ENCODE measurements around the gene SGIP1.
"Not testable (repeated sequence)": the region's sequence is repeated elsewhere in the genome, so short reads cannot be mapped to it uniquely, and the experiment has no call there.

The SGIP1 gene

DNA sequence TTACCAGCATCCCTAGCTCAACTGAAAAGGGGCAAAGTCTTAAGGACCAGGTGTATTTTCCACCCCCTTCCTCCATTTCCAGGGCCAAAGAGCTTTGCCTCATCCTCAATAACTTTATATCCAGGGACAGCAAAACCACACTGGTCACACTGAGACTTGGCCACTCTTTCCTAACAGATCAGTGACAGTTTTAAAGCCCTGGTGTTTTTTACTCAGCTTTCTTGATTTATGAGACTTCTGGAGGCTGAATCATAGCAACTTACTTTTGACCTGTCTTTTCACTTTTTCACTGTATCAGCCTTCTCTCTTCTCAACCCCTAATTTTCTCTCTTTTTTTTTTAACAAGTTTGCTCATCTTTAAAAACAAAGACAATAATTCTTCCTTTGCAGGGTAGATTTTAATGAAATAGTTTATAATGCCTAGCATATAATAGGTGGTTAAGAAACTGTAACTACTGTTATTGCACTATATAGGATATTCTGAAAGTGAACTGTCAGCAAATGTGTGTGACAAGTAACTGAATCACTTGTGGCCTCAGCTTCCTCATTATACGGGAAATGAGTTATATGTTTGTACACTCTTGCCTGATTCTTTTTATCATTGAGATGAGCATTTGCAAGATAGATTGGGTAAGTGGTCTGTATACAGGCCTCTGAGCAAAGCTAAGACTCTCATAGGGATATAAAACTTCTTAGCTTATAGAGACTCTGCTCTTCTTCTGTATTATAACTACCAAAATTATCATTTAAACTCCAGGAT, 198.6 kb downstream of the SGIP1 start:
- DNase-seq = no peak

DNA sequence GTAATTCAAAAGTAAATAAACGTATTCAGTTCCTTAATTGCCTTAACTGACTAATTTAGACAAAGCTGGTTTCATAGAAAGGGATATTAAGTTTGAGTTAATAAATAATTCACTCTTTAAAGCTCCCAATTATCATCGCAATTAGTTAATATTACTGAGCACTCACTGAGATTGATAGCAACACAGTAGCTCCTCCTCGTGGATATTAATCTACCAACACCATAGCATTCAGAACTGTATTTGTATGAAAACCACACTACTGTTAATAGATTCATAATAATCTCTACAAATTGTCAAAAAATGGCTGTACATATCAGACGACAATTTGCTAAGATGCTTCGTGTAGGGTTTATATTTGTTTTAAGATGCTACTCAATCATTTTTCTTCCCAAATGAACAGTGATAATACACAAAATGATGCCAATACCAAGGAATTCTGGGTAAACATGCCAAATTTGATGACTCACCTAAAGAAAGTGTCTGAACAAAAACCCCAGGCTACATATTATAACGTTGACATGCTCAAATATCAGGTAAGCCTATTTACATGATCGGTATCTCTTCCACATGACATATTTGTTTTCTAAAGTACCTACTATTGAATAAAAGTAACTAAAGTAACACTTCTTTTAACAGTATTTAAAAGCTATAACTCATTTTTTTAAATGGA, 199.5 kb downstream of the SGIP1 start:
- DNase-seq = no peak

DNA sequence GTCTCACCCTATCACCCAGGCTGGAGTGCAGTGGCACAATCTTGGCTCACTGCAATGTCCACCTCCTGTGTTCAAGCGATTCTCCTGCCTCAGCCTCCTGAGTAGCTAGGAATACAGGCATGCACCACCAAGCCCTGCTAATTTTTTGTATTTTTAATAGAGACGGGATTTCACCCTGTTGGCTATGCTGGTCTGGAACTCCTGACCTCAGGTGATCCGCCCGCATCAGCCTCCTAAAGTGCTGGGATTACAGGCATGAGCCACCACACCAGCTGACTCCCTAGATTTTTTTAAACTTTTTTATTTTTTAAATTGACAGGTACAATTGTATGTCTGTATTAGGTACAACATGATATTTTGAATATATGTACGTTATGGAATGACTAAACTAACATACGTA, 200.6 kb downstream of the SGIP1 start:
- DNase-seq = not testable (repeated sequence)

DNA sequence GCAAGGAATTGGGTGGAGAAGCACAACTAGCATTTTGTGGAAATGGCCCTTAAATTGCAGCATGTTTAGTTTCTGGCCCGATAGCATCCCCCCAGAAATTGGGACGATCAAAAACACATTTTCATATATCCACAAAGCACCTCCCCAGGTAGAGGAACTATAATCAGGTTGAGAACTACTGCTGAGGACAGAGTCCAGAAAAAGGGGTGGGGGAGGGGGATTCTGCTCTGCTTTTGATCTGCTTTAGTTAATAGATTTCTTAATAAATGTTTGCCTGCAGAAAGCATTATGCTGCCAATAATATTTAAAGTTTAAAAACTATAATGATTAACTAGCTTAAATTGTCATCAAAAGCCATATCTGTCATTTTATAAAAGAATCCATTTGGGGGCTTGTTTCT, 203.9 kb downstream of the SGIP1 start:
- no peak for DNase-seq

DNA sequence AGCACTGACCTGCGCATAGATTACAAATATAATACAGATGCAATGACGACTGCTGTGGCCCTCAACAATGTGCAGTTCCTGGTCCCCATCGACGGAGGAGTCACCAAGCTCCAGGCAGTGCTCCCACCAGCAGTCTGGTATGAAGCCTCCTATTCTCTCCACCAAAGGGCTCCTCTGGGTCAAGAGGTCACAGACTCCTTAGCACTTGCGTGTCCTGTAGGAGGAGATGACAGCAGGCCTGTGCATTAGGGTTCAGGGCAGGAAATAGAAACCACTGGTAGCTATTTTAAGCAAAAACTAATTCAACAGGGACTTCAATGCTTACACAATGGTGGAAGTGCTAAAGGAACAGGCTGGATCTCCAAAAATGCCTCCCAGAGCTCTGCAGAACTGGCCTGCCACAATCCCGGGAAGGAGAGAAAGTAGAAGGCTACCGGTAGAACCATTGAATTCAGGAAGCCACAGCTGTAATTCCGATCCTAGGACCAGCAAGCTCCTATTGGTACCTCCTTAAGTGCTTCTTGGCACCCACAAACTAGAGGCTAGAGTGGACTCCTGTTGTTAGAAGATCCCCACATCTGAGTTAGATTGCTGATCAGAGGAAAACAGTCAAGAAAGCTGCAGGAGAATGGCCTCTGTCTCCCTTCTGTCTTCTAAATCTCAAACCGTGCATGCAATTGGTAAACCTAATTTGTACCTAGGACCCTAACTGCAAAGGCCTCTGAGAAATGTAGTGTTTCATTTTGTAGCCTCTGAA, 205.6 kb downstream of the SGIP1 start:
- no peak for DNase-seq

DNA sequence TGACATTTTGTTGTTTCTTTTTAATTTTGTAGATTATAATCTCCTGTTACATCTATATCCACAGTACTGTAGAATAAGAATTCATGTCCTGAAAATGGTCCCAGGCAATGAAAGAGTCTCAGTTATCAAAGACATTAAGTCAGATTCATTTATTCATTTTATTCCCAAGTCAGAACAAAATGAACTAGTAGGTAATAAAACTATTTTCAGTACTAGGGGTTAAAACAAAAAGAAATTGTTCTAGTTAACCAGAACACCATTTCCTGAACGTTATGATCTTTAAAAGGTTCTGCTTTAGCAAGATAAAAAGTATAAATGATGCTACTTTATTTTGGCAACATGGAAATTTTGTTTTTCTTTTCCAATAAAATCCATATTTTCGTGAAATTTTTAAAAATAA, 211.5 kb downstream of the SGIP1 start:
- DNase-seq = no peak

DNA sequence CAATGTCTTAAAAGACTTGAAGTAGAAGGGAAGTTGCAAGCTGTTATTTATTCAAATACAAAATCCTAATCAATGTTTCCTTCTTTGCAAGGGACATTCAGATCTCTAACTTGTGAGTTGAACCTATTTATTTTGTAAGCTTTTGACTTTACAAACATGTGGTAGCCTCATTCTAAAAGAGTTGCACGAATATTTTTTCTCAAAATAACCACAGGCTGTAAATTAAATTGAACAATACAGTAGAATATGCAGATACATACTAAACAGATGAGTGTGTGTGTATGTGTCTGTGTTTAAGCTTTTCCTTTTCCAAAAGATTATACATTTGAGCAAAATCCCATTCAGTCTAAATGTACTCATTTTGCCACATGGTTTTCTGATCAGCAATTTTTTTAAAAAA, 213.5 kb downstream of the SGIP1 start:
- no peak for DNase-seq

DNA sequence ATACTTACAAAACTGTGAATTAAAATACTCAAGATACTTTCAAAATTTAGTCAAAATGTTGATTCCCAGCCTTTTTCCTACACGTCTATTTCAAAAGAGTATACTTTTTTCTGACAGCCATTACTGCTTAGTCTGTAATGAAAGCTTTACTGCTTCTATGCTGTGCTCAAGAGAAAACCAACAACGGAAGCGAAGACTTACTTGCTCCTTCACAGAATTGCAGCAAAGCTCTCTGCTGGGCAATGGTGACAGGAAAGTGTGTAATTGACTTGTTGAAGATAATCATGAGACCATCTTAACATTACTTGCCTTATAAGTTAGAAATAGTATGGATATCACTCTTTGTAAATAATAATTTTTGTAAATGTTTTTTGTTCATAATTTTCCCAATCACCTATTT, 216.6 kb downstream of the SGIP1 start:
- no peak for DNase-seq

DNA sequence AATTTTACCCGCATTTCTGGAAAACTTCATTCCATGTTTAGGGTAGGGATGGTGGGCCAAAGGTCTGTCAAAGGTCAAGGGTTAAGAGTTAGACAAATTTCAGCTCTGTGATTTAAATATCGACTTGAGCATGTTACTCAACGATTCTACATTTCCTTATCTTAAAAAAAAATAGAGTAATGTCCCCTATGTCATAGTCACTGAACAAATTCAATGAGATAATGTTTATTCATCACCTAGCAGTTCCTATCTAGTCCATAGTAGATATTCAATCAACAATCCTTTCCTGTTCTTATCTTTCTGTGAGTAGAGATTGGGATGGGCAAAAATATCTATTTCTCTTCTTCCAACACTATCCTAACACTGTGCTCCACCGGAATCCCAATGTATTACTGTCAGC, 217.2 kb downstream of the SGIP1 start:
- no peak for DNase-seq

DNA sequence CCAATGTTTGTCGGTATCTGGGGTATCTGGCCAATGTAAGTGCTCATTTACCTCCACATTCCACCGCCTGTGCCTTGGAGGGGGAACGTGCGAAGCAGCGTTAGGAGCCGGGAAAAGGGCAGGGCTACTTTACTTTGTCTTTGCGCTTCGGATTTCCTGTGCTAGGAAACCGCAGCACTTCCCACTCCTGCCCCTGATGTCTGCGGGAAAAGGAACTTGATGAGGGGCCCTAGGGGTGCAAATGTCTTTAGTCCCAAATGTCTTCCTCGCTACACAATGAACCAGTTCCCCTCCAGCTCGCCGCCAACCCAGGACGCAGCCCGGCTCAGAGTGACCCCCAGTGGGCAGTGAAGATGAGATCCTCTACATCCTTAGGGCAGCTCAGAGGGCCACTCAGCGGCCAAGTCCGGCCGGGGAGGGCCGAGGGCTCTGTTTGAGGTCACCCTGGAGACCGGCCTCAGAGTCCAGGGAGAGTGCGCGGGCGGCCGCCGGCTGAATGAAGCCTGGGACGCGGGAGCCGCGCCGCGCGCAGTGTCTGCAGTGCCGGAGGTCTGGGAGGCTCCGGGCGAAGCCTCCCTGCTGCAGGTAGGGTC, 218.1 kb downstream of the SGIP1 start, which contains the start of gene DYNLT5:
Gene DYNLT5, plus strand, starts transcription at position 460 of the 593 bp plus-strand sequence. CDS start 2,200 bp downstream, outside the sequence.
- no peak for DNase-seq

DNA sequence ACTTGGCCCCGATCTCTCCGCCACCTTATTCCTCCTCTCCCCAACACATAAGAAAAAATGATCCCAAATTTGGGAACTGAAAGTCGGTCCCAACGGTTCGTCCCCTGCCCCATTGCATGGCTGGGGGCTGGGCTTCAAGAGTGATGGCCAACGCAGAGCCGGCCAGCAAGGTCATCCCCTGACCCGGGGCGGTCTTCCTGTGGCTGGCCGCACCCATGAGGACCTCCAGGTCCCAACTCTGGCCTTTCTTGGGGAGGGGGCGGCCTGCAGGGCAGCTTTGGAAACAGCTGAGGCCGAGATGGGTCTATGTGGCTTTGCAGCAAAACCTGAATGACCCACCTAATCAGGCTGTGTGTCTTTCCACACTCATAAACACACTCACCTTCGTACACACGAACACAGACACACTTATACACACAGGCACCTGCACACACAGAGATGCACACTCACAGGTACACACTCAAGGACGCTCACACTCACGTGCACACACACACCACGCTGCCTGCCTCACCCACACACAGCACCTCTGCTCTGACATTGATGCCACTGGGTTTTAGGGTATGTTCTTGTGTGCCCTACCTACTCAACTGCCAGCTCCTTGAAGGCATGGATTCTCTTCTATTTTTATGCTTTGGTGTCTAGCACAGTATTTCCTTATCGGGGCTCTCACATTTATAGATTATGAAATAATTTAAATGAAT, 218.9 kb downstream of the SGIP1 start:
- no peak for DNase-seq

DNA sequence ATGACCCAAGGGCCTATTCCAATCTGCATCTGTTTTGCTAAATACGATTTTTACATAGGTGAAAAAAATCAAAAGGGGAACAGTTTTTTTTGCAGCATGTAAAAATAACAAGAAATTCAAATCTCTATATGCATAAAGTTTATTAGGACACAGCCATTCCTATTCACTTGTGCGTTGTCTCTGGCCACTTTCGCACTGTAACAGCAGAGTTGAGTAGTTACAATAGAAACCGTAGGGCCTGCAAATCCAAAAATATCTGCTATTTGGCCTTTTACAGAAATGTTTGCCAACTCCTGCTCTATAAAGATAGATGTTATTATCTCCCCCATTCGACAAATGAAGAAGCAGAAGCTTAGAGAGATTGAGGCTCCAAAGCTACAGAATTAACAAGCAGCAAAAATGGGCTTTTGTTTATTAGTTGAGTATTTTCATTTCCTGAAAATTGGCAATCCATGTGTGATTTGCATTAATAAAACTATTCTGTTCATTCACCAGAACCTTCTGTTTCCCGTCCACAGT, 223.8 kb downstream of the SGIP1 start:
- DNase-seq = no peak

DNA sequence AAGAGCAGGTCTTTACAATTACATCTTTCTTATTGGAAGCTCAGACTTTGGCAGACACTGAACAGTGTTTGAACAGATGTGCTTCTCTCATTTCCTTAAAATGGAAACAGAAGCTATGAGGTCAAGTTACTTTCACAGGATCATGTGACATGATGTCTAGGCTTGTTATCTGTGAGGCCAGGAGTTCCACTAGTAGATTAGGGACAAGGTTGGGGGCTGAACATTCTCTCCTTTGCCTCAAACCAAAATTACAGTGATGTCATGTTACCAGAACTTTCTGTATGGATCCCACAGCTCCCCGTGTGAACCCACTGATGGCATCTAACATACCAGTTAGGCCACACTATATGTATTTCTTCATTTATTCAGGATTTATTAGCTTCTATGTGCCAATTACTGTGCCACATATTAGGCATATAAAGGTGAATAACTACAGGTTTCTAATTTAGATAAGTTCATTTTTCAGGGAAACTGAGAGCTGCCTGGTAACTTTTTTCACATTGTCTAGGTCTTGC, 224.3 kb downstream of the SGIP1 start:
- no peak for DNase-seq

DNA sequence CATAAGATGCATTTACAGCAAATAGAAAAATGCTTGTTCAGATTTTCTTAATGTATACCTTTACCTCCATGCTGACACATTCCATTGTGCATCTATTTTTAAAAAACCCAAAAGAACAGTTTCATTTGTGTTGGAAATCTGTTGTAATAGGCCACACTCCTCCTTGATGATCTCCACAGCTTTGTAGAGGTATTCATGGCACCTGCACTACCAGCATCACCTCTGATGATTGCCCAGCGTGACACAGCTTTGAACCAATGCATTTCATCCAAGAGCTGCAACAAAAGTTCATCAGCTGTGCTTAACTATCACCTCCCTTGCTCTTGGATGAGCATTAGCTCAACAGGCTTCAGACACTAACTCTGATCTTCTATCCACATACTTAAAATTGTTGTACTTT, 226.6 kb downstream of the SGIP1 start:
- DNase-seq = no peak

DNA sequence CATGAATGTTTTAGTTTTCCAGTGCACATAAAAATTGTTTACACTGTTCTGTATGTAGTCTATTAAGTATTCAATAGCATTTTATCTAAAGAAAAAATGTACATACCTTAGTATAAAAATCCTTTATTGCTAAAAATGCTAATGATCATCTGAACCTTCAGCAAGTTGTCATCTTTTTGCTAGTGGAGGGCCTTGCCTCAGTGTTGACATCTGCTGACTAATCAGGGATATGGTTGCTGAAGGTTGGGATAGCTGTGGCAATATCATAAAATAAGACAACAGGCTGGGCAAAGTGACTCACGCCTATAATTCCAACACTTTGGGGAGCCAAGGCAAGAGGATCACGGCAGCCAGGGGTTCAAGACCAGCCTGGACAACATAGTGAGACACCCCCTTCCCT, 227.3 kb downstream of the SGIP1 start:
- no peak for DNase-seq

DNA sequence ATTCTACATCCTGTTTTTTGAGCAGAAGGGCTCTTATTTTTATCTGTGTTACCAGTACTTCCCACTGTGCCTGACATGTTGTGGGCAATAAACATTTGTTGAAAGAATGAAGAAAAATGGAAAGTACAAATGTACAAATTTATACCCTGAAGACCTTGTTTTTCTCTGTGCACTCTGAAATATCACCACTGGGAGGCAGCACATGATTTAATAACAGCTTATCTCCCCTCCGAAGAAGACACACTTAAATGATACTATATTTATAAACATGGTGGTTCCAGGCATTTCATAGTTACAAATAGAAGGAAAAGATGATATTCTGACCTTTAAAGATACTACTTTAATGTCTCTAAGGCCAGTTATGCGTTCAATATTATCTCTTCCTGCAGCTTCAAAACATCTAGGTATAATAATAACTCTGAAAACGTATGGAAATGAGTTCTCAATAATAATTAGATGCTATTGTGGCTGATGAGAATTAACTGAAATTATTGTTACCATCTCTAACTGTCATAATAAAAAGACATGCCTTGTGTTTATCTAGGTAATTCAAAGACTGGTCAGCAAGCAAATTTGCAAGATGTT, 231.1 kb downstream of the SGIP1 start:
- no peak for DNase-seq

DNA sequence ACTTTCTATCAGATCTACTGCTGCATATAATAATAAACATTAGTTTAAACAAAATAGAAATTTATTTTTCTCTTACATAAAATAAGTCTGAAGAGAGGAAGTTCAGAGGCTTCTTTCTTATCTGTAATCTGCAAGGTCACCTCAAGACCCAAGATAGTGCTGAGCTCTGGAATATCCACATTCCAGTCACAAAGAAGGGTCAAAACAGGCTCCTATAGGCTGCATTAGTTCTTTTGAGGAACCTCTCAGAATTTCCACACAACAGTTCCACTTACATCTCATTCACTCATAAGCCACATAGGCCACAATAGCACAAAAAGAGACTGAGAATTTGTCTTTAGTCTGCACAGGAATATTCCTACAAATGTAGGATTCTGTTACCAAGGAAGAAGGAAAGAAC, 233.7 kb downstream of the SGIP1 start:
- DNase-seq = no peak

DNA sequence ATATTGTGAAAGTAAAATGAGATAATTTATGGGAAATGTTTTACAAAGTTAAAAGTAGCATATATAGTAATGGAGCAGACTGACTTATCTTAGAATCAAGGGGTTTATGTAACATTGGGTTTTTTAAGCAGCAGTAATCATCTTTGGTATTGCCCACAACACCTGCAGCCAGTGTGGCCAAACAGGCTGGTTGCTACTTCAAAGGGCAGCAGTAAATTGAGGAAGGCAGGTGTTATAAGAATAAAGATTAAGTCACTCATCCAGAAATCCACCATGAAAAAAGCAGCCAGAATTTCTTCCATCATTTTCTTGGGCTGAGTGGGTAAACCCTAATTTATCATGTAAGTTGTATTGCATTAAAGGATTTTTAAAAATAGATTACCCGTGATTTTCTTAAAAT, 235.0 kb downstream of the SGIP1 start:
- no peak for DNase-seq

DNA sequence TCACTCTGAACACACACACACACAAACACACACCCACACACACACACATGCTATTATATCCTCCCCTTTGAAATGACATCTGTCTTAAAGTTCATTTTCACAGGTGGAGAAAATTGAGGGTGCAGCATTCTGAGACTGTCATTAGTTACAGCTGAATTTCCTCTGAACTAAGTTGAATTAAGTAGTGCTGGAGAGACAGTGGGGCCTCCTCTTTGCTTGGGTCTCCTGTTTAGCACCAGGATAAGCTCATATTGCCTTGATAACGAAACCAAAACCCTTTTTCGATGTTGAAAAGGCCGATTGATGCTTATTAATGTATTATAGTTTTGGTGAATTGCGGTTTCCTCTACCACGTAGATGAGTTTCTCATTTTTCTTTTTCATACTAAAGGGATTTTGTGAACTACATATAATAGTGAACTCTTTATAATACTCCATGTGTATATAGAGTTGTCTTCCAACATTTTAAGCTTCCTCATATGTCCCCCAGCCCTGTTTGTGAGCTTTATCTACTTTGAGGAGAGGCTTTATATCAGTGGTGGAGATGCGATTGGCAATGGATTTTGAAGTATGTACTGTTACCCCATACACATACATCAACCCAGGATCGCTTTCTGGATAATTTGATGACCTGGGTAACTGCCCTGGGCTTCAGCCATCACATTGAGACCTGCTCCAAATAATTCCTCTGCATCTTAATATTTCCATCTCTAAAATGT, 235.7 kb downstream of the SGIP1 start:
- no peak for DNase-seq

DNA sequence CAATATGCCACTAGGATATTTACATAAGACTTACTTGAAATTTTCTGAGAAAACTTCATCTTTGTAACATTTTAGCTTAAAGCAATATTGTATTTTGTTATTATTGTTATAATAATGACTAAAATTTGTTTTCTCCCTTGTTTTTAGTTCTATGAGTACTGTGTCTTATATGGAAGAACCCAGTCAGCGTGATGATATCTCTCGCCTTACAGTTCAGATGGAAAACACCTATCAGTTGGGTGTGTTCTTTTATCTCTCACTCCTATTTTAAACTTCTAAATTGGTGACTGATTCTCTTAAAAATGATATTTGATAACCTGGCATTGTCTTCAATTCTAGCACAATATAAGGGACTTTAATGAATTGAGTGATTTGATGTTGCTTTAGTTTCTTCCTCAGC, 236.3 kb downstream of the SGIP1 start:
- no peak for DNase-seq

DNA sequence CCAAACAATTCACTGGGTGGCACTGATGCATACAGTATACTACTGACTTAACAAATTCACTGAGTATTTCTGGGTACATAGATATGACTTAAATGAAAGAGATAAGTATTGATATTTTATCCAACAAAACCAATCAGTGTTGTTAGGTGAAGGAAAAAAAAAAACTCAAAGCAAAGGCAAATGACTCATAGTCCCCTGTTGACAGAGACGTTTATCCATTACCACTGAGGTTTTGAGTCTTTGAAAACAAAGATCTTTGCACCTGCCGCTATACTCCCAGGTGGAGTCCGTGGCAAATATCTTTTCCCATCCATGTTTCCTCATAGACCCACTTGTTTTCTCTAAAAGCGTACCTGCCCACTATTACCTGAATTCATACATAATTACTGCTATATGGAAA, 236.7 kb downstream of the SGIP1 start:
- DNase-seq = no peak

Data from GOT3 (cell line).